GM23338 (cell line): ENCODE measurements around the gene SLCO4A1.

Source experiments
- CREB1 ChIP-seq: fragments of 250-450 bp; sonication (Bioruptor Pico); IDR thresholded peaks from 2 replicates; pipeline ENCODE4 v1.5.0; 2020; ENCODE audit warnings: low read depth, mild to moderate bottlenecking, moderate library complexity
- EZH2 ChIP-seq: fragments of 200-600 bp; sonication (generic); IDR thresholded peaks from one replicate; pipeline ENCODE4 v1.8.0; 2017; ENCODE audit warnings: antibody characterized with exemption, mild to moderate bottlenecking, low read depth; ENCODE audit not compliant: unreplicated experiment
- EZH2phosphoT487 ChIP-seq: fragments of 200-600 bp; sonication (generic); IDR thresholded peaks from one replicate; pipeline ENCODE4 v1.8.1; 2018; ENCODE audit warnings: antibody characterized with exemption; ENCODE audit not compliant: unreplicated experiment
- JUNB ChIP-seq: IDR thresholded peaks from one replicate; pipeline ENCODE4 v1.6.1; 2016; ENCODE audit warnings: antibody characterized with exemption; ENCODE audit not compliant: unreplicated experiment
- POLR2AphosphoS5 ChIP-seq: IDR thresholded peaks from 2 replicates; pipeline ENCODE4 v1.6.1; 2016; ENCODE audit warnings: antibody characterized with exemption, low read depth
- TF ChIP-seq, protein P1 (sequence below), 2 experiments: fragments of 200-600 bp in 1 of 2; sonication (generic) in 1 of 2; conservative IDR thresholded peaks; 2 replicates each; pipeline versions ENCODE4 v1.5.1 to v1.6.1; 2016 to 2017; ENCODE audit warnings: antibody characterized with exemption in 2 of 2, low read depth in 2 of 2, mild to moderate bottlenecking in 2 of 2, moderate library complexity in 1 of 2
- TF ChIP-seq, protein P2 (sequence below): IDR thresholded peaks from one replicate; pipeline ENCODE4 v1.6.1; 2018; ENCODE audit warnings: antibody characterized with exemption; ENCODE audit not compliant: unreplicated experiment
- TF ChIP-seq, protein P3 (sequence below): IDR thresholded peaks from 2 replicates; pipeline ENCODE4 v1.6.1; 2016; ENCODE audit warnings: antibody characterized with exemption

DNA sequence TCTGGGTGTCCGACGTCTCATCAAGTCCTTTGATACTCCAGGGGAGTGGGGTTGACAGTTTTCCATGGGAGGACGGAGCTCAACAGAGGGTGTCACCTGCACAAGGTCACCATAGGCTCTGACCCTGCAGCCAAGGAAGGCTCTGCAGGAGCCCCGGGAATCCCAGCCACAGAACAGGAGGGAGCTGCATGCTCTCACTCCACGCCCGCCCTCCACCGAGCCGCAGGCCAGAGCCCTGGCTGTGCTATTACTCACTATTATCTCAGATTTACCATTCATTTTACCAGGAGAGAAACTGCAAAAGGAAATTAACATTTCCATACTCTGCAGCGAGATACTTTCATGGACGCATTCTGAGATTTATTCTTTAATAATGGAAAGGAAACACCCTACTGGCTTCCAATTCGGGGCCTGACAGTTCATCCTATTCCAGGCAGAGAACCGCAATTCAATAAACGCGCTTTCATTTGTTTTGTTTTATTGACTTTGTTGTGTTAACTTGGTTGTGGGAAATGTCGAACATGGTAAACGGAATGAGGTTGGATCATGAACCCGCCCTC, 48.0 kb downstream of the SLCO4A1 start:
- TF ChIP-seq, protein P1, sequence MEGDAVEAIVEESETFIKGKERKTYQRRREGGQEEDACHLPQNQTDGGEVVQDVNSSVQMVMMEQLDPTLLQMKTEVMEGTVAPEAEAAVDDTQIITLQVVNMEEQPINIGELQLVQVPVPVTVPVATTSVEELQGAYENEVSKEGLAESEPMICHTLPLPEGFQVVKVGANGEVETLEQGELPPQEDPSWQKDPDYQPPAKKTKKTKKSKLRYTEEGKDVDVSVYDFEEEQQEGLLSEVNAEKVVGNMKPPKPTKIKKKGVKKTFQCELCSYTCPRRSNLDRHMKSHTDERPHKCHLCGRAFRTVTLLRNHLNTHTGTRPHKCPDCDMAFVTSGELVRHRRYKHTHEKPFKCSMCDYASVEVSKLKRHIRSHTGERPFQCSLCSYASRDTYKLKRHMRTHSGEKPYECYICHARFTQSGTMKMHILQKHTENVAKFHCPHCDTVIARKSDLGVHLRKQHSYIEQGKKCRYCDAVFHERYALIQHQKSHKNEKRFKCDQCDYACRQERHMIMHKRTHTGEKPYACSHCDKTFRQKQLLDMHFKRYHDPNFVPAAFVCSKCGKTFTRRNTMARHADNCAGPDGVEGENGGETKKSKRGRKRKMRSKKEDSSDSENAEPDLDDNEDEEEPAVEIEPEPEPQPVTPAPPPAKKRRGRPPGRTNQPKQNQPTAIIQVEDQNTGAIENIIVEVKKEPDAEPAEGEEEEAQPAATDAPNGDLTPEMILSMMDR (conservative IDR thresholded peaks at IDR 0.05; ENCODE audit: low read depth in 2 of 2), result no peak
- no peak for TF ChIP-seq EZH2
- no peak for TF ChIP-seq POLR2AphosphoS5
- TF ChIP-seq EZH2phosphoT487, result no peak
- TF ChIP-seq JUNB, result no peak
- TF ChIP-seq CREB1 (CRISPR knock-in tag), result no peak
- TF ChIP-seq, protein P2, sequence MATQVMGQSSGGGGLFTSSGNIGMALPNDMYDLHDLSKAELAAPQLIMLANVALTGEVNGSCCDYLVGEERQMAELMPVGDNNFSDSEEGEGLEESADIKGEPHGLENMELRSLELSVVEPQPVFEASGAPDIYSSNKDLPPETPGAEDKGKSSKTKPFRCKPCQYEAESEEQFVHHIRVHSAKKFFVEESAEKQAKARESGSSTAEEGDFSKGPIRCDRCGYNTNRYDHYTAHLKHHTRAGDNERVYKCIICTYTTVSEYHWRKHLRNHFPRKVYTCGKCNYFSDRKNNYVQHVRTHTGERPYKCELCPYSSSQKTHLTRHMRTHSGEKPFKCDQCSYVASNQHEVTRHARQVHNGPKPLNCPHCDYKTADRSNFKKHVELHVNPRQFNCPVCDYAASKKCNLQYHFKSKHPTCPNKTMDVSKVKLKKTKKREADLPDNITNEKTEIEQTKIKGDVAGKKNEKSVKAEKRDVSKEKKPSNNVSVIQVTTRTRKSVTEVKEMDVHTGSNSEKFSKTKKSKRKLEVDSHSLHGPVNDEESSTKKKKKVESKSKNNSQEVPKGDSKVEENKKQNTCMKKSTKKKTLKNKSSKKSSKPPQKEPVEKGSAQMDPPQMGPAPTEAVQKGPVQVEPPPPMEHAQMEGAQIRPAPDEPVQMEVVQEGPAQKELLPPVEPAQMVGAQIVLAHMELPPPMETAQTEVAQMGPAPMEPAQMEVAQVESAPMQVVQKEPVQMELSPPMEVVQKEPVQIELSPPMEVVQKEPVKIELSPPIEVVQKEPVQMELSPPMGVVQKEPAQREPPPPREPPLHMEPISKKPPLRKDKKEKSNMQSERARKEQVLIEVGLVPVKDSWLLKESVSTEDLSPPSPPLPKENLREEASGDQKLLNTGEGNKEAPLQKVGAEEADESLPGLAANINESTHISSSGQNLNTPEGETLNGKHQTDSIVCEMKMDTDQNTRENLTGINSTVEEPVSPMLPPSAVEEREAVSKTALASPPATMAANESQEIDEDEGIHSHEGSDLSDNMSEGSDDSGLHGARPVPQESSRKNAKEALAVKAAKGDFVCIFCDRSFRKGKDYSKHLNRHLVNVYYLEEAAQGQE, result no peak
- TF ChIP-seq, protein P3, sequence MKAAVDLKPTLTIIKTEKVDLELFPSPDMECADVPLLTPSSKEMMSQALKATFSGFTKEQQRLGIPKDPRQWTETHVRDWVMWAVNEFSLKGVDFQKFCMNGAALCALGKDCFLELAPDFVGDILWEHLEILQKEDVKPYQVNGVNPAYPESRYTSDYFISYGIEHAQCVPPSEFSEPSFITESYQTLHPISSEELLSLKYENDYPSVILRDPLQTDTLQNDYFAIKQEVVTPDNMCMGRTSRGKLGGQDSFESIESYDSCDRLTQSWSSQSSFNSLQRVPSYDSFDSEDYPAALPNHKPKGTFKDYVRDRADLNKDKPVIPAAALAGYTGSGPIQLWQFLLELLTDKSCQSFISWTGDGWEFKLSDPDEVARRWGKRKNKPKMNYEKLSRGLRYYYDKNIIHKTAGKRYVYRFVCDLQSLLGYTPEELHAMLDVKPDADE, result no peak
